GM12878 (cell line): ENCODE measurements around the gene SCN4A. TPM values are rescaled to one million over a fixed set of nuclear protein-coding genes. Genes with fewer than 3 reads are reported as not detected.

Source experiments
- ATAC-seq: fragments of 200-7000 bp; cut with Tn5 transposase; 3 replicates; pipeline ENCODE4 v1.9.1; 2020; ENCODE audit warnings: mild to moderate bottlenecking, moderate library complexity
- BruUV-seq: library from RNA; stranded (reverse); fragments of 400-500 nt; replicated peaks from 2 replicates; lab custom pipeline; 2021; lab: Mats Ljungman, UMichigan
- CTCF ChIA-PET: fragments of 300-600 bp; sonication (Branson Sonifier 250); formaldehyde crosslinking; extraction: SDS; loops from one replicate; lab custom pipeline; 2021; ENCODE audit warnings: inconsistent platforms; lab: Yijun Ruan, JAX
- POLR2A ChIA-PET: fragments of 350-600 bp; formaldehyde crosslinking; extraction: SDS; loops from one replicate; lab custom pipeline; 2021; ENCODE audit warnings: inconsistent platforms; lab: Charles Lee
- RAD21 ChIA-PET: fragments of 300-600 bp; sonication (Branson Sonifier 250); formaldehyde crosslinking; loops from one replicate; lab custom pipeline; 2023; ENCODE audit warnings: antibody characterized with exemption; ENCODE audit not compliant: unreplicated experiment; lab: Charles Lee
- SMC1A ChIA-PET: fragments of 300-600 bp; sonication (Branson Sonifier 250); formaldehyde crosslinking; loops from one replicate; lab custom pipeline; 2023; ENCODE audit not compliant: unreplicated experiment, uncharacterized antibody; lab: Charles Lee
- DNase-seq: peaks from one replicate; pipeline ENCODE4 v3.0.0-alpha.2; 2011; ENCODE audit warnings: low read depth, low spot score
- FAIRE-seq: peaks from 3 replicates; lab custom pipeline; 2011; peaks lifted over from hg19 to GRCh38; lab: Jason Lieb, UNC
- H2AFZ ChIP-seq: 2 replicates; pipeline ENCODE4 v1.6.0; 2011; ENCODE audit warnings: low read depth, low read length, control low read depth; ENCODE audit not compliant: control insufficient read depth
- H3K27ac ChIP-seq: 2 replicates; pipeline ENCODE4 v1.5.1; 2011; ENCODE audit warnings: control low read depth; ENCODE audit not compliant: control insufficient read depth, insufficient read depth
- H3K27me3 ChIP-seq, 2 experiments: replicated peaks in 1 of 2; 2 replicates each; pipeline versions ENCODE4 v1.6.0 to v1.6.1; 2011; ENCODE audit warnings: low read length in 1 of 2; ENCODE audit not compliant: control insufficient read depth in 2 of 2, insufficient read depth in 2 of 2
- H3K36me3 ChIP-seq, 2 experiments: 2 replicates each; pipeline ENCODE4 v1.5.1; 2011; ENCODE audit warnings: low read length in 1 of 2; ENCODE audit not compliant: control insufficient read depth in 2 of 2, insufficient read depth in 2 of 2
- H3K4me1 ChIP-seq: 2 replicates; pipeline ENCODE4 v1.6.1; 2011; ENCODE audit warnings: mild to moderate bottlenecking, low read length, moderate library complexity, mixed read lengths; ENCODE audit not compliant: control insufficient read depth, insufficient read depth
- H3K4me2 ChIP-seq: 2 replicates; pipeline ENCODE4 v1.6.0; 2011; ENCODE audit warnings: control low read depth; ENCODE audit not compliant: control insufficient read depth, insufficient read depth
- H3K4me3 ChIP-seq: fragments of 200-600 bp; sonication (generic); 2 replicates; pipeline ENCODE4 v1.5.1; 2016
- H3K79me2 ChIP-seq: 2 replicates; pipeline ENCODE4 v1.6.0; 2011; ENCODE audit warnings: low read length; ENCODE audit not compliant: control insufficient read depth, insufficient read depth
- H3K9ac ChIP-seq: 2 replicates; pipeline ENCODE4 v1.8.0; 2011; ENCODE audit warnings: low read length, control low read depth, mixed read lengths; ENCODE audit not compliant: control insufficient read depth, insufficient read depth
- H3K9me3 ChIP-seq: replicated peaks from 3 replicates; pipeline ENCODE4 v1.5.1; 2011; ENCODE audit warnings: mild to moderate bottlenecking, low read length; ENCODE audit not compliant: control insufficient read depth, insufficient read depth
- H4K20me1 ChIP-seq: 2 replicates; pipeline ENCODE4 v1.6.0; 2011; ENCODE audit not compliant: control insufficient read depth, insufficient read depth
- ATF3 ChIP-seq: IDR thresholded peaks from 2 replicates; pipeline ENCODE4 v1.6.1; 2011; ENCODE audit warnings: low read depth, mild to moderate bottlenecking, low read length, moderate library complexity, borderline replicate concordance; ENCODE audit errors: extremely low read depth
- BCL11A ChIP-seq: IDR thresholded peaks from 2 replicates; pipeline ENCODE4 v1.6.1; 2011; ENCODE audit warnings: low read depth, low read length
- CREM ChIP-seq: IDR thresholded peaks from 2 replicates; pipeline ENCODE4 v1.6.1; 2014; ENCODE audit warnings: antibody characterized with exemption, low read depth
- IRF3 ChIP-seq: fragments of 450-650 bp; IDR thresholded peaks from 2 replicates; pipeline ENCODE4 v1.6.1; 2014; ENCODE audit warnings: mild to moderate bottlenecking
- MYC ChIP-seq: IDR thresholded peaks from 2 replicates; pipeline ENCODE4 v1.6.1; 2011; ENCODE audit warnings: mild to moderate bottlenecking, low read length, moderate library complexity, inconsistent platforms; ENCODE audit not compliant: insufficient read depth, insufficient replicate concordance, insufficient read length, severe bottlenecking
- NFYA ChIP-seq: IDR thresholded peaks from 2 replicates; pipeline ENCODE4 v1.6.1; 2011; ENCODE audit warnings: low read depth, mild to moderate bottlenecking, low read length, improper control_type of control experiment, borderline replicate concordance
- NFYB ChIP-seq: IDR thresholded peaks from 2 replicates; pipeline ENCODE4 v1.6.1; 2011; ENCODE audit warnings: low read depth, mild to moderate bottlenecking, low read length, improper control_type of control experiment, moderate library complexity; ENCODE audit not compliant: insufficient read depth
- NR2C1 ChIP-seq: fragments of 450-650 bp; IDR thresholded peaks from 2 replicates; pipeline ENCODE4 v1.6.1; 2017; ENCODE audit warnings: antibody characterized with exemption, mild to moderate bottlenecking, moderate library complexity
- PML ChIP-seq: IDR thresholded peaks from 2 replicates; pipeline ENCODE4 v1.6.1; 2012; ENCODE audit warnings: low read length, inconsistent platforms
- POLR2A ChIP-seq: IDR thresholded peaks from 2 replicates; pipeline ENCODE4 v1.6.1; 2011; ENCODE audit warnings: low read depth, mild to moderate bottlenecking, low read length
- STAT1 ChIP-seq: fragments of 450-650 bp; conservative IDR thresholded peaks from 2 replicates; pipeline ENCODE4 v1.6.1; 2014; ENCODE audit warnings: antibody characterized with exemption, mild to moderate bottlenecking
- TARDBP ChIP-seq: IDR thresholded peaks from 2 replicates; pipeline ENCODE4 v1.6.1; 2016; ENCODE audit warnings: borderline replicate concordance
- whole genome bisulfite sequencing: methylation state at CpG from one replicate; pipeline ENCODE4 v1.1.6; 2016; ENCODE audit warnings: low lambda C conversion rate; ENCODE audit not compliant: insufficient replicate concordance, insufficient coverage; ENCODE audit errors: missing lambda C conversion rate; 5-methylcytosine and 5-hydroxymethylcytosine counted together
- in situ Hi-C: fragments of 300-500 bp; cut with MboI; formaldehyde crosslinking; loops from 9 replicates; pipeline ENCODE4 v1.14.3; 2018; ENCODE audit warnings: mixed read lengths
- intact Hi-C: fragments of 100-400 bp; cut with micrococcal nuclease; formaldehyde crosslinking; loops from one replicate; pipeline ENCODE4 v1.14.2; 2022; ENCODE audit not compliant: unreplicated experiment
- polyA plus RNA-seq, 11 experiments: library from polyadenylated mRNA; depleted of rRNA in 4 of 11; unstranded in 6 of 11; stranded (reverse) in 5 of 11; fragments of >200 nt; fragmentation: Nextera tagmentation in 4 of 11; fragmentation: Illumina TruSeq in 1 of 11; extraction: Ambion mirVana in 4 of 11; extraction: Trizol in 1 of 11; gene quantifications; 1 replicate in 1 of 11; 2 replicates in 10 of 11; pipeline versions ENCODE4 v1.2.1 to v1.2.3, GENCODE V29; 2011 to 2016; ENCODE audit warnings: inconsistent platforms in 2 of 11, missing spikeins in 2 of 11, low read depth in 1 of 11
- total RNA-seq, 4 experiments: library from RNA; depleted of rRNA in 3 of 4; stranded (reverse); fragments of >200 nt in 3 of 4; fragmentation: Illumina TruSeq in 1 of 4; extraction: Trizol in 1 of 4; gene quantifications; 2 replicates each; pipeline versions ENCODE4 v1.2.1 to v1.2.3, GENCODE V29; 2013 to 2021

Gene SCN4A
- total and polyA plus RNA-seq, 10 of the 15 experiments (the other 5 are each of a cell fraction or from before 2014, with no cell fraction given) = under 0.01 to 0.15 (median 0.07) TPM; not detected in 4

DNA sequence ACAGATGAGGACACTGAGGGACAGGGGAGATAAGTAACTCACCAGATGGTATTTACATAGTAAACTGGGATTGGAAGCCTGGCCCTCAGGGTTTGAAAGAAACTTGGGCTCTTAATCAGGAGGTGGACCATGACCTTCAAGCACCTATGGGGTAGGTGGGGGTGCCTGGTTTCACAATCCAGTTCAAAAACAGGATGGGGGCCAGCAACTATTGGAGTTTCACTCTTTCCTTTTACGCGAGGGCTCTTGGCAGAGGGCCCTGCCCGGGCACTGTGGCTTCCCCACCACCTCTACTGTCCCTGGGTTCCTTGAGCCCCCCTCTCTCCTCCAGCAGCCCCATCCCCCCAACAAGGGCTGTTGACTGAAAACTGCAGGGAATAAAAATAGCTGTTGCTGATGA, 14.1 kb upstream of the SCN4A start:
- Histone ChIP-seq H3K36me3 (no peaks in the 10 kb centered on the region), H3K9ac (no peak overlapping the region), H3K4me1 (no peaks in the 10 kb centered on the region), H3K9me3 (peaks cover 4% of the 10 kb centered on the region; the same call in 2 of the 3 replicates), H2AFZ (no peak overlapping the region), H3K27ac (no peak overlapping the region), H3K4me3 (no peak overlapping the region)
- CTCF ChIA-PET = interaction anchor here (1.4 to 4.4 kb wide), 6 partner anchors 39 to 68 kb away, joined by 3 to 28 read pairs (median 5); partner anchors contain the start of gene GH1
- no peak for ATAC-seq
- WGBS = 42% methylated on average over 3 of the region's 3 CpGs
- TF ChIP-seq TARDBP (no peak), IRF3 (no peak)
- TF ChIP-seq, all 136 proteins: peak for 0
- no peak for FAIRE-seq
- ChIA-PET POLR2A (interaction anchor here (0.6 kb wide), 1 partner anchor 36 kb away, joined by 4 read pairs; no protein-coding TSS in a partner anchor), RAD21 (interaction anchor here (0.6 to 1.6 kb wide), 6 partner anchors 12 to 68 kb away, joined by 3 to 5 read pairs (median 4); partner anchors contain the start of gene PRR29), SMC1A (interaction anchor here (1.0 to 2.0 kb wide), 3 partner anchors 22 to 76 kb away, joined by 3 to 7 read pairs (median 4); partner anchors contain the start of gene CSHL1)
- Histone ChIP-seq H3K27me3 (no peaks in the 10 kb centered on the region; a peak in 3 of 4 replicates), H4K20me1 (no peaks in the 10 kb centered on the region), H3K79me2 (no peaks in the 10 kb centered on the region), H3K4me2 (no peak overlapping the region)
- in situ Hi-C loops (no loop called here), intact Hi-C loops (no loop called here)
- DNase-seq = no peak
- BruUV-seq = no TSS peak

DNA sequence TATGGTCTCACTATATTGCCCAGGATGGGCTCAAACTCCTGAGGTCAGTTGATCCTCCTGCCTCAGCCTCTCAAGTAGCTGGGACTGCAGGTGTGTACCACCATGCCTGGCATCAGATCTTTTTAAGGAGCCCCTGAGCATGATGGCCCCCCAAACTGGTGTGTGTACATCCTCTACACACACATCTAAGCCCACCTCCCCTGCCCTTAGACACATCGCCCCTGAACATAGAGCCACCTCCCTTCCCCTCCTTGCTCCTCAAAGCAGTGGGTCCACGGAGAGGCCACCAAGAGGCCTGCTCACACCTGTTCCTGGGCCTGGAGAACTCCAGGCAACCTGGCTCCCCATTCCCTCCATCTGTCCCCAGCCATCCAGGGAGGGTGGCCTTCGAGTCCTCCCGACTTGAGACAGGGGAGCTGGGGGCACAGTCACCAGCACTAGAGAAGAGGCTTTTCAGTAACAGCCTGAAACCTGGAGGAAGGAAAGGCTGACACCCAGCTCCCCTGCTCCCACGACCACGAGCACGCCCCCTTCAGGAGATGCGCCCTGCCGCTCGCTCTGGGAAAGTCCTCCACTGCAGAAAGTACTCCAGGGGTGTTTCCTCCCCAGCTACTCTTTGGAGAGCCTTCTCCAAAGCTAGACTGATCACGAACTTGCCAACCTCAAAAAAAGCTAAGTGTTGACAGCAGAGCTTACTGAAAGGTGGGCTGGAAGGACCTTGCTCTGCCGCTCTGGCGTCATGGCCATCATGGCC, 12.8 kb upstream of the SCN4A start:
- no peak overlapping the region for H3K4me3 ChIP-seq
- no peaks in the 10 kb centered on the region for H3K4me1 ChIP-seq
- SMC1A ChIA-PET = interaction anchor here (1.3 to 2.0 kb wide), 2 partner anchors 21 to 32 kb away, joined by 3 to 4 read pairs; no protein-coding TSS in a partner anchor
- intact Hi-C loops (no loop called here), in situ Hi-C loops (no loop called here)
- H4K20me1 ChIP-seq = no peaks in the 10 kb centered on the region
- no peak overlapping the region for H3K4me2 ChIP-seq
- 53% methylated on average over 13 of the region's 13 CpGs for WGBS
- no peak overlapping the region for H3K27ac ChIP-seq
- H3K36me3 ChIP-seq = no peaks in the 10 kb centered on the region
- FAIRE-seq (no peak), DNase-seq (no peak), ATAC-seq (no peak)
- H3K9me3 ChIP-seq = peaks cover 5% of the 10 kb centered on the region; the same call in 2 of the 3 replicates
- no peaks in the 10 kb centered on the region for H3K79me2 ChIP-seq
- no peak overlapping the region for H3K9ac ChIP-seq
- BruUV-seq = no TSS peak
- POLR2A ChIA-PET = interaction anchor here (0.6 to 1.2 kb wide), 2 partner anchors 14 to 405 kb away, joined by 3 read pairs; partner anchors contain the start of gene PECAM1
- RAD21 ChIA-PET = interaction anchor here (0.9 to 1.6 kb wide), 3 partner anchors 31 to 66 kb away, joined by 3 to 5 read pairs (median 4); no protein-coding TSS in a partner anchor
- CTCF ChIA-PET = interaction anchor here (0.6 to 4.4 kb wide), 16 partner anchors 9 to 146 kb away, joined by 3 to 28 read pairs (median 4); partner anchors contain the start of genes CSHL1 and GH1
- no peak overlapping the region for H2AFZ ChIP-seq
- no peaks in the 10 kb centered on the region; a peak in 1 of 4 replicates for H3K27me3 ChIP-seq
- TF ChIP-seq MYC = no peak
- TF ChIP-seq POLR2A = no peak
- no peak for TF ChIP-seq BCL11A
- TF ChIP-seq STAT1 = no peak
- no peak for TF ChIP-seq NFYA
- no peak for TF ChIP-seq CREM
- TF ChIP-seq ATF3 = no peak
- TF ChIP-seq NFYB = no peak
- TF ChIP-seq PML = no peak
- no peak for TF ChIP-seq NR2C1
